ENCODE data around the gene AKAP13. TPM values are rescaled to one million over a fixed set of nuclear protein-coding genes. Genes with fewer than 3 reads are reported as not detected.

Gene AKAP13
- total and polyA plus RNA-seq, 2 of the 13 experiments (the other 11 are each of a cell fraction or from before 2014, with no cell fraction given), result 6.7 to 27.1 TPM

DNA sequence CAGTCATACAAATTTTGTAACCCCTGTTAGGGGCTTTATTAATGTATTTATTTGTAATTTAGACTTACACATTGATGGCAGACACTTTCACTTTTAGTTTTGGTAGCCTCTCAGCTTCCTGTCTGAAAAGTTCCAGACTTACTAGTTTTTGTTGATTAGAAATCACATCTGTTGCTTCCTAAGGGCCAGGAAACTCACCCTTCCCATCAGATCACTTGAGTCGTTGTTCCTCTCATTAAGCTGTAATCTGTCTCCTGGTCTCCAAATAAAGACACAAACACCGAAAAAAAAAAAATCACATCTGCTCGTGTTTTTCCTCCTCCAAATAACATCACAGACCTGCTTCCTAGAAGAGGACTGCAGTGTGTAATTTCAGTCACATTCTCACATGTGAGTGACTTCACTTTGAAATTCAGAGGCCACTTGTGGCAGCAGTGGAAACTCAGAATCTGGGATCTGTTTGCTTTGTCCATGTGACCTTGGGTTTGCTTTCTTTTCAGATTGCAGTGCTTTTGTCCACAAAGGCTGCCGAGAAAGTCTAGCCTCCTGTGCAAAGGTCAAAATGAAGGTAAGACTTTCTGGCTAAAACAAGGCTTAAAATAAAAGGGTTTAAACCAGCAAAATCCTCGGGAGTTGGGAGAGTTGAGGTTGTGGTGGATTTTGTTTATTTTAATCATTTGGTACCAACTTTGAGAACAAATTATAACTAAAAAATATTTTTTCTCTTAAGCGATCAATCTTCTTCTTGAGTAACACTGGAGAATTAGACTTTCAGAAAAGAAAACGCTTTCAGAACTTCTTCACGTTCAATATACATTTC, 327.3 kb downstream of the AKAP13 start (continued):
- TF ChIP-seq, protein P1, sequence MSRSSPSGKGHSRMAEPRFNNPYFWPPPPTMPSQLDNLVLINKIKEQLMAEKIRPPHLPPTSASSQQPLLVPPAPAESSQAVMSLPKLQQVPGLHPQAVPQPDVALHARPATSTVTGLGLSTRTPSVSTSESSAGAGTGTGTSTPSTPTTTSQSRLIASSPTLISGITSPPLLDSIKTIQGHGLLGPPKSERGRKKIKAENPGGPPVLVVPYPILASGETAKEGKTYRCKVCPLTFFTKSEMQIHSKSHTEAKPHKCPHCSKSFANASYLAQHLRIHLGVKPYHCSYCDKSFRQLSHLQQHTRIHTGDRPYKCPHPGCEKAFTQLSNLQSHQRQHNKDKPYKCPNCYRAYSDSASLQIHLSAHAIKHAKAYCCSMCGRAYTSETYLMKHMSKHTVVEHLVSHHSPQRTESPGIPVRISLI (CRISPR knock-in tag; IDR thresholded peaks at IDR 0.05; ENCODE audit: borderline replicate concordance), result peak; percentile 67; the same call in 1 of the 2 replicates
- TF ChIP-seq JARID2 (CRISPR knock-in tag; IDR thresholded peaks at IDR 0.05; ENCODE audit: insufficient replicate concordance) (no peak), RAD51 (IDR thresholded peaks at IDR 0.05; ENCODE audit: borderline replicate concordance) (no peak), MAFK (conservative IDR thresholded peaks at IDR 0.05 in 1 of 2, IDR thresholded peaks at IDR 0.05 in 1 of 2; ENCODE audit: low read length in 2 of 2) (peak in 1 of 2 experiments; percentile 15; a peak in 1 of 4 replicates), ETV6 (CRISPR knock-in tag; conservative IDR thresholded peaks at IDR 0.05) (no peak), REPIN1 (CRISPR knock-in tag; IDR thresholded peaks at IDR 0.05; ENCODE audit: borderline replicate concordance, low read depth) (peak; percentile 66; the same call in 1 of the 2 replicates), ZNF570 (CRISPR knock-in tag; IDR thresholded peaks at IDR 0.05; ENCODE audit: borderline replicate concordance) (no peak), SOX6 (IDR thresholded peaks at IDR 0.05) (no peak), SOX6 (CRISPR knock-in tag; IDR thresholded peaks at IDR 0.05) (peak; percentile 92), ZFP36L1 (CRISPR knock-in tag; IDR thresholded peaks at IDR 0.05) (0 out of 2 replicates have a peak, but pooled peaks have one; percentile 70), DPF2 (CRISPR knock-in tag; IDR thresholded peaks at IDR 0.05; ENCODE audit: borderline replicate concordance, low read depth) (peak; percentile 84), ATM (IDR thresholded peaks at IDR 0.05; ENCODE audit: borderline replicate concordance) (no peak), ZSCAN9 (CRISPR knock-in tag; IDR thresholded peaks at IDR 0.05; ENCODE audit: borderline replicate concordance) (peak; percentile 61; the same call in 1 of the 2 replicates), HMG20B (CRISPR knock-in tag; conservative IDR thresholded peaks at IDR 0.05) (peak; percentile 83)
- TF ChIP-seq, protein P2, sequence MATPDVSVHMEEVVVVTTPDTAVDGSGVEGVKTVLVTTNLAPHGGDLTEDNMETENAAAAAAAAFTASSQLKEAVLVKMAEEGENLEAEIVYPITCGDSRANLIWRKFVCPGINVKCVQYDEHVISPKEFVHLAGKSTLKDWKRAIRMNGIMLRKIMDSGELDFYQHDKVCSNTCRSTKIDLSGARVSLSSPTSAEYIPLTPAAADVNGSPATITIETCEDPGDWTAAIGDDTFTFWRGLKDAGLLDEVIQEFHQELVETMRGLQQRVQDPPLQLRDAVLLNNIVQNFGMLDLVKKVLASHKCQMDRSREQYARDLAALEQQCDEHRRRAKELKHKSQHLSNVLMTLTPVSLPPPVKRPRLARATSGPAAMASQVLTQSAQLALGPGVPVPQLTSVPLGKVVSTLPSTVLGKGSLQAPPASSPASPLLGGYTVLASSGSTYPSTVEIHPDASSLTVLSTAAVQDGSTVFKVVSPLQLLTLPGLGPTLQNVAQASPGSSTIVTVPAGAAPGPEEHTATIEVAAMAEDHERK (CRISPR knock-in tag; IDR thresholded peaks at IDR 0.05; ENCODE audit: low read depth), result no peak
- TF ChIP-seq, protein P3, sequence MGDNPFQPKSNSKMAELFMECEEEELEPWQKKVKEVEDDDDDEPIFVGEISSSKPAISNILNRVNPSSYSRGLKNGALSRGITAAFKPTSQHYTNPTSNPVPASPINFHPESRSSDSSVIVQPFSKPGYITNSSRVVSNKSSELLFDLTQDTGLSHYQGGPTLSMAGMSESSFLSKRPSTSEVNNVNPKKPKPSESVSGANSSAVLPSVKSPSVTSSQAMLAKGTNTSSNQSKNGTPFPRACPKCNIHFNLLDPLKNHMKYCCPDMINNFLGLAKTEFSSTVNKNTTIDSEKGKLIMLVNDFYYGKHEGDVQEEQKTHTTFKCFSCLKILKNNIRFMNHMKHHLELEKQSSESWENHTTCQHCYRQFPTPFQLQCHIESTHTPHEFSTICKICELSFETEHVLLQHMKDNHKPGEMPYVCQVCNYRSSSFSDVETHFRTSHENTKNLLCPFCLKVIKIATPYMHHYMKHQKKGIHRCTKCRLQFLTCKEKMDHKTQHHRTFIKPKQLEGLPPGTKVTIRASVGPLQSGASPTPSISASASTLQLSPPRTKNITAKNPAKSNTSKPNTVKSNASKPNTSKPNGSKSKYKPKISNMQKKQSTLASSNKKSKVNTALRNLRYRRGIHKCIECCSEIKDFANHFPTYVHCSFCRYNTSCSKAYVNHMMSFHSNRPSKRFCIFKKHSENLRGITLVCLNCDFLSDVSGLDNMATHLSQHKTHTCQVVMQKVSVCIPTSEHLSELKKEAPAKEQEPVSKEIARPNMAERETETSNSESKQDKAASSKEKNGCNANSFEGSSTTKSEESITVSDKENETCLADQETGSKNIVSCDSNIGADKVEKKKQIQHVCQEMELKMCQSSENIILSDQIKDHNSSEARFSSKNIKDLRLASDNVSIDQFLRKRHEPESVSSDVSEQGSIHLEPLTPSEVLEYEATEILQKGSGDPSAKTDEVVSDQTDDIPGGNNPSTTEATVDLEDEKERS (CRISPR knock-in tag; IDR thresholded peaks at IDR 0.05), result peak; percentile 78
- TF ChIP-seq, protein P4, sequence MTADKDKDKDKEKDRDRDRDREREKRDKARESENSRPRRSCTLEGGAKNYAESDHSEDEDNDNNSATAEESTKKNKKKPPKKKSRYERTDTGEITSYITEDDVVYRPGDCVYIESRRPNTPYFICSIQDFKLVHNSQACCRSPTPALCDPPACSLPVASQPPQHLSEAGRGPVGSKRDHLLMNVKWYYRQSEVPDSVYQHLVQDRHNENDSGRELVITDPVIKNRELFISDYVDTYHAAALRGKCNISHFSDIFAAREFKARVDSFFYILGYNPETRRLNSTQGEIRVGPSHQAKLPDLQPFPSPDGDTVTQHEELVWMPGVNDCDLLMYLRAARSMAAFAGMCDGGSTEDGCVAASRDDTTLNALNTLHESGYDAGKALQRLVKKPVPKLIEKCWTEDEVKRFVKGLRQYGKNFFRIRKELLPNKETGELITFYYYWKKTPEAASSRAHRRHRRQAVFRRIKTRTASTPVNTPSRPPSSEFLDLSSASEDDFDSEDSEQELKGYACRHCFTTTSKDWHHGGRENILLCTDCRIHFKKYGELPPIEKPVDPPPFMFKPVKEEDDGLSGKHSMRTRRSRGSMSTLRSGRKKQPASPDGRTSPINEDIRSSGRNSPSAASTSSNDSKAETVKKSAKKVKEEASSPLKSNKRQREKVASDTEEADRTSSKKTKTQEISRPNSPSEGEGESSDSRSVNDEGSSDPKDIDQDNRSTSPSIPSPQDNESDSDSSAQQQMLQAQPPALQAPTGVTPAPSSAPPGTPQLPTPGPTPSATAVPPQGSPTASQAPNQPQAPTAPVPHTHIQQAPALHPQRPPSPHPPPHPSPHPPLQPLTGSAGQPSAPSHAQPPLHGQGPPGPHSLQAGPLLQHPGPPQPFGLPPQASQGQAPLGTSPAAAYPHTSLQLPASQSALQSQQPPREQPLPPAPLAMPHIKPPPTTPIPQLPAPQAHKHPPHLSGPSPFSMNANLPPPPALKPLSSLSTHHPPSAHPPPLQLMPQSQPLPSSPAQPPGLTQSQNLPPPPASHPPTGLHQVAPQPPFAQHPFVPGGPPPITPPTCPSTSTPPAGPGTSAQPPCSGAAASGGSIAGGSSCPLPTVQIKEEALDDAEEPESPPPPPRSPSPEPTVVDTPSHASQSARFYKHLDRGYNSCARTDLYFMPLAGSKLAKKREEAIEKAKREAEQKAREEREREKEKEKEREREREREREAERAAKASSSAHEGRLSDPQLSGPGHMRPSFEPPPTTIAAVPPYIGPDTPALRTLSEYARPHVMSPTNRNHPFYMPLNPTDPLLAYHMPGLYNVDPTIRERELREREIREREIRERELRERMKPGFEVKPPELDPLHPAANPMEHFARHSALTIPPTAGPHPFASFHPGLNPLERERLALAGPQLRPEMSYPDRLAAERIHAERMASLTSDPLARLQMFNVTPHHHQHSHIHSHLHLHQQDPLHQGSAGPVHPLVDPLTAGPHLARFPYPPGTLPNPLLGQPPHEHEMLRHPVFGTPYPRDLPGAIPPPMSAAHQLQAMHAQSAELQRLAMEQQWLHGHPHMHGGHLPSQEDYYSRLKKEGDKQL (CRISPR knock-in tag; IDR thresholded peaks at IDR 0.05; ENCODE audit: low read depth), result peak; percentile 64; the same call in 1 of the 2 replicates
